ENCODE measurements around the gene ZNF254.
"Not testable (repeated sequence)": the region's sequence is repeated elsewhere in the genome, so short reads cannot be mapped to it uniquely, and the experiment has no call there.

The ZNF254 gene

DNA sequence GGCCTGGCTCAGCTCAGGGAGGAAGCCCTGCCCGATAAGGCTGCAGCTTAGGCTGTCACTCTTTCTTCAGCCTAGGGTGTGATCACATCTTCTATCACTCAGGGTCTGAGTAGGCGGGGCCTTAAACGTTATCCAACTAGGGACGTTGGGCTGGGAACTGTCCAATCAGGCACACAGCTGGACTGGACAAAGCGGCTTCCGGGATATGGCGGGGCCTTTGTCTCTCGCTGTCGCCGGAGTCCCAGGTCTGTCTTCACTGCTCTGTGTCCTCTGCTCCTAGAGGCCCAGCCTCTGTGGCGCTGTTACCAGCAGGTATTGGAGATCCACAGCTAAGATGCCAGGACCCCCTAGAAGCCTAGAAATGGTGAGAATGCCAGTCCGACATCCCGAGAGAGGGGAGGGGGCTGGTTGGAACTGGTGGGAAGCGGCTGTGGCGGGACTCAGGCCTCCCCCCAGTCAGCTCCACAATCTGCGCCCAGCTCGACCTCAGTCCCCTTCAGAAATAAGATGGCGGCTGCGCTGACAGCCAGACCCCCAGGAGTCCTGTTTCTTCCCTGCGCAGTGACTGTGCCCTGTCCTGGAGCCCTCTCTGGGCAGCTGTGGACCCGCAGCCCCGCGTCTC, at the start of gene ZNF254:
Gene ZNF254 (plus strand): TSS at position 214 of the 622 bp plus-strand sequence. CDS start 121 bp downstream, at position 335.
- DNase-seq (ENCODE audit: low spot score) = peak; percentile 95

DNA sequence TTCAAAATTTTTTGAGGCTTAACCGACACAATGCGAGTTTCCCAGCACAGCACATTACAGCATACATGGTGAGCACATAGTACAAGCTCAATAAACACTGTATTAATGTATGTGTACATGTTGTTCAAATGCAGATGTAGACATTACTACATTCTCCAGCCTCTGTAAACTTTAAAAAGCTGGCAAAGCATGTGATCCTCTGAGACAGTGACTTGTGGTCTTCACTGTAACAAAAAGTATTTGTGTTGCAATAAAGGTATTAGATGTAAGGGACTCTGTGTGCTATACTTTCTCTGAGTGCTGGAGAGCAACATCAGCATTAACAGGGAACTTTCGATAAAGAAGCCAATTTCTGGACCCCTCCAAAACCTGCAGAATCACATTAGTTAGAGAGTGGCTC, 46.4 kb upstream of the ZNF254 start:
- DNase-seq (ENCODE audit: low spot score) = no peak

DNA sequence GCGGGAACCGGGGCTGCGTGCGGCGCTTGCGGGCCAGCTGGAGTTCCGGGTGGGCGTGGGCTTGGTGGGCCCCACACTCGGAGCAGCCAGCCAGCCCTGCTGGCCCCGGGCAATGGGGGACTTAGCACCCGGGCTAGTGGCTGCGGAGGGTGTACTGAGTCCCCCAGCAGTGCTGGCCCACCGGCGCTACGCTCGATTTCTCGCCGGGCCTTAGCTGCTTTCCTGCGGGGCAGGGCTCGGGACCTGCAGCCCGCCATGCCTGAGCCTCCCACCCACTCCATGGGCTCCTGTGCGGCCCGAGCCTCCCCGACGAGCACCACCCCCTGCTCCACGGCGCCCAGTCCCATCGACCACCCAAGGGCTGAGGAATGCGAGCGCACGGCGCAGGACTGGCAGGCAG, 45.7 kb upstream of the ZNF254 start:
- DNase-seq (ENCODE audit: low spot score) = not testable (repeated sequence)

DNA sequence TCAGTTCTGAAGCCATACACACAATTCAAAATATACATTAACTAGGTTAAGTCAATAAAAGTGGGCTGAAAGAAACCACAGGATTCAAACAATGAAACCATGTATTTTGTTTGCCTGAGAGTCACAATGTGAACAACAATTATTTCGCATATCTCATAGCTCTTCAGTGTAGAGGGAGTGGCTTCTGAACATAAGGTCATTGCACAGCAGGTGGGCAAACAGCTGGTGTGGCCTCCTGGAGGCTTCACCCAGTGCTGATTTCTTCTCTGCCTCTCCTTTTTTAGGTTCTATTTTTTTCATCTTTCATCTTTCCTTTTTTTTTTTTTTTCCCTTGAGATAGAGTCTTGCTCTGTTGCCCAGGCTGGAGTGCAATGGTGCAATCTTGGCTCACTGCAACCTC, 40.4 kb upstream of the ZNF254 start:
- DNase-seq (ENCODE audit: low spot score) = no peak

DNA sequence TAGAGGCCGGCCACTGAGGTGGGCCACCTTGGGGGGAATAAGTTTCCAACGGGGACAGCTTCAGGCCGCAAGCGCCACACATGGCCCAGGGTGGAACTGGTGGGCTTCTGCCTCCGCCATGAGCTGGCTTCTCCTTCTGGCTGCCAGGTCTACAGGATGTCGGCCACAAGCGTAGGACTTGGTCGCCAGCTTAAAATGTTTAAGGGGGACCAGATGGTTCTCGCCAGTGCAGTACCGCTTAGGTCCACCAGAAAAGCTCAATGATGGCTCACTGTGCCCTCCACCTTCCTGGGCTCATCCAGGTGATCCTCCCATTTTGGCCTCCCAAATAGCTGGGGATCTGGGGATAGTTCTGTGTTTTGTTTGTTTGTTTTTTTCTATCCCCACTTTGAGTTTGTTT, 38.7 kb upstream of the ZNF254 start:
- no peak for DNase-seq (ENCODE audit: low spot score)

DNA sequence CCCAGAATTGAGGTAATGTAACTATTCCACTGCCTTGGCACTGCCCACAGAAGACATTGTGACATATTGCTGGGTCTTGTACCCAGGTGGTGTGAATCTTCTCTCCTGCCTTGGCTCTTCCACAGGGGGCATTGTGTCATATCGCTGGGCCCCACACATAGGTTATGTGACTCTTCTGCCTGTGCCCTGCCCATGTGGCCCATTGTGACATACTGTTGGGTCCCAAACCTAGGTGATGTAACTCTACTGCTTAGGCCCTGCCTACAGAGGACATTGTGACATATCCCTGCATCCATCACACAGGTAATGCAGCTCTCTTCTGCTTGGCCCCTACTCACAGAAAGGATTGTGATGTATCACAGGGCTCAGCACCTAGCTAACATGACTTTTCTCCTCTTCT, 37.5 kb upstream of the ZNF254 start:
- no peak for DNase-seq (ENCODE audit: low spot score)

DNA sequence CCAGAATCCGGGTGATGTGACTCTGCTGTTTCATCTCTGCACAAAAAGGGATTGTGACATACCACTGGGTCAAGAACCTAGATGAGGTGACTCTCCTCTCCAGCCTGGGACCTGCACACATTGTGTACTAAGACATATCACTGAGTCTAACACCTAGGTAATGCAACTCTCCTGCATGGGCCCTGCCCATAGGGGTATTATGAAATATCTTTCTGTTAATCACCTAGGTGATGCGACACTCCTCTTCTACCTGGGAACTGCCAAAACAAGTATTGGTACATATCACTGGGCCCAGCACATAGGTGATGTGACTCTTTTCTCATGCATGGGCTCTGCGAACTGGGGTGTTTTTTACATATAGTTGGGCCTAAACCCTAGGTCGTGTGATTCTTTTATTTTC, 35.5 kb upstream of the ZNF254 start:
- DNase-seq (ENCODE audit: low spot score) = no peak

DNA sequence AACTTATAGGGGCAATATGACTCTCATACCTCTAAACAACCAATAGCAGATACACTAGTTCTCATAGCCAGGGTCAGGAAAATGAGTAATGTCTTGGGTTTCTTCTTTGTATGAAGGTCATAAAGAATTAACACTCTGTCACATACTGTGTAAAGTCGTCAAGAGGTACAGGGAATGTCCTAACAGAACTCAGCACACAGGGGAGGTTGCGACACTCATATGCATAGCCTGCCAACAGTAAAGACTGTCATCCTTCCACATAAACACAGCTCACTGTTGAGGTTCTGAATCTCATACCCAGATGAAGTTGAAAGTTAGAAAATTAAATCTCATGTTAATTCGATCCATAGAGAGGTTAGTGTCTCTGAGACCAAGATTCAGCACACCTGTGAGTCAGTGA, 34.2 kb upstream of the ZNF254 start:
- no peak for DNase-seq (ENCODE audit: low spot score)

DNA sequence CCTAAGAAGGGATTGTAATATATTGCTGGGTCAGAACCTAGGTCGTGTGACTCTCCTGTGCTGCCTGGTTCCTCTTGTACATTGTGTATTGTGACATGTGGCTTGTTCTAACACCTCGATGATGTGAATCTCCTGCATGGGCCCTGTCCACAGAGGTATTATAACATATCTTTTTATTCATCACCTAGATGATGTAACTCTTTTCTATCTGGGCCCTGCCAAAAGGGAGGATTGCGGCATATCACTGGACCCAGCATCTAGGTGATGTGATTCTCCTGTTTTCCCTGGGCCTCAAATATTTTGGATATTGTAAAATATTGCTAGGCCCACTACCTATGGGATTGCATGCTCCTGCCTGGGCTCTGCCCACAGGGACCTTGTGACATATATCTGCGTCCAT, 33.4 kb upstream of the ZNF254 start:
- no peak for DNase-seq (ENCODE audit: low spot score)

DNA sequence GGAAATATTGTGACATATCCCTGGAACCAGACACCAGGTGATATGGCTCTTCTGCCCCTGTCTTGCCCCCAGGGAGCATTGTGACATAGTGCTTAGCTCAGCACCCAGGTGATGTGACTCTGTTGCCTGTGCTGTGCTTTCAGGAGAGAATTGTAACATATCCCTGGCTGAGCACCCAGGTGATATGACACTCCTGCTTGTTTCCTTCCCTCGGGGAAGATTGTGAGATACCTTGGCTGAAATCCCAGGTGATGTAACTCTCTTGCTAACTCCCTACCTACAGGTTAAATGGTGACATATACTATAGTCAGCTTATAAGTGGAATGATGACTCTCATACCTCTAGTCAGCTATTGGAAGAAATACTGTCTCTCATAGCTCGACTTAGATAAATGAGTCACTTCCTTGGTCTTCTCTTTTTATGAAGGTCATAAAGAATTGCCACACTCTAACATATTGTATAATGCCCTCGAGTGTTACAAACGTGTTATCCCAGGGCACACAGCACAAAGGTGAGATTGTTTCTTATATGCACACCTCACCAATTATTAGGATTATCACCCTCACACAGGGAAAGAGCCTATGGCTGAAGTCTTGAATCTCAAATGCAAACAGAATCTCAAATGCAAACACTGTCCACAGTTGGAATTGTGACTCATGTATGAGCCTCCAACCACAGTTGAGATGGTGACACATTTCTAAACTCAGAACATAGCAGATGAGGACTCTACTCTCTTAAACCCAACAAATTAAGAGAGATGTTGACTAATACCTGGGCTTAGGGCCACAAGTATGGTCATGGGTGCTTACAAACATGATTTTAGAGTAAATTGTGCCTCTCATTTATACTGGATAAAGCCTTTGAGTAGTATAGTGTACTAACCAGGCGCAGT, 32.7 kb upstream of the ZNF254 start:
- peak; percentile 3 for DNase-seq (ENCODE audit: low spot score)

DNA sequence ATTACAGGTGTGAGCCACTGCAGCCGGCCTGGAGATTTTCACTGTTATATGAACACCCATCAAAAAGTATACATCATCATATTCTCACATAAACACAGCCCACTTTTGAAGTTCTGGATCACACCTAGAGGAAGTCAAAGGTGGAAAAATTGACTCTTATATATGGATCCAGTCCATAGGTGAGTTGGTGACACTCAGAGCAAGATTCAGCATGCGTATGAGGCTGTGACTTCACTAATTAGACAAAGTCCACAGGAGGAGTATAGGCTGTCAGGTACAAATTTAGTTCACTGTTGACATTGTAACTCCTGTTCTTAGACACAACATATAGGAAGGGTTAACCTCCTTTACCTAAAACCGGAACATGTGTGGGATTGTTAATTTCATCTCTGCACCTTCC, 31.4 kb upstream of the ZNF254 start:
- no peak for DNase-seq (ENCODE audit: low spot score)

DNA sequence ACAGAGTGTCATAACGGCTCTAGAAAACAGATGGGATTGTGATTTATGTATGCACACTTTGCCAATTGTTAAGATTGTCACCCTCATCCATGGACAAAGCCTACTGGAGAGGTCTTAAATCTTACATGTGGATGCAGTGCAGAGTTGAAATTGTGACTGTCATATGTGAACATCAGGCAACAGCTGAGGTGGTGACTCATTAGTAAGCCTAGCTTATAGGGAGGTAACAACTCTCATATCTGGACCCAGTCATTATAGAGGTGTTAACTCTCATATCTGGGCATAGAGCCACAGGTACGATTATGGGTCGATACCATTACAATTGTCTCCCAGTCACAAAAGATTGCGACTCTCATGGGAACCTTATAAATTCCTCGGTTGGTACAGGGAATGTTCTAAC, 29.8 kb upstream of the ZNF254 start:
- no peak for DNase-seq (ENCODE audit: low spot score)

DNA sequence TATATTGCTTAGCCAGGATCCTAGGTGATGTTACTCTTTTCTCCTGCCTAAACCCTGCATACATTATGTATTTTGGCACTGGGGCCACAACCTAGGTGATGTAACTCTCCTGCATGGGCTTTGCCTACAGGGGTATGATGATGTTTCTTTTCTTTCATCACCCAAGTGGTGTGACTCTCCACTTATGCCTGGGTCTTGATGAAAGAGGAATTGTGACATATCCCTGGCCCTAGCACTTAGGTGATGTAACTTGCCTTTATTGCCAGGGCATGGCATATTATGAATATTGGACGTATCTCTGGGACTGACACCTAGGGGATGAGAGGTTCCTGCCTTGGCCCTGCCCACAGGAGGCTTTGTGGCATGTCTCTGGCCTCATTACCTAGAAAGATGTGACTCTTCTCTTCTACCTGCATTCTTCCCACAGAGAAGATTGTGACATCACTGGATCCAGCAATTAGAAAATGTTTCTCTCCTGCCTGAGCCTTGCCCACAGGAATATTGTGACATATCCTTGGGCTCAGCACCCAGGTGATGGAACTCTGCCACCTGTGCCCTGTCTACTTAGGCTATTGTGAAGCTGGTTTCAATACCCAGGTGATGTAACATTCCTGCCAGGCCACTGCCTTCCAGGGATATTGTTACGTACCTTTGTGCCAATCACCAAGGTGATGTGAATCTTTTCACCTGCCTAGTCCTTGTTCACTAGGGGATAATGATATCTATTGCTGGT, 27.3 kb upstream of the ZNF254 start:
- no peak for DNase-seq (ENCODE audit: low spot score)

DNA sequence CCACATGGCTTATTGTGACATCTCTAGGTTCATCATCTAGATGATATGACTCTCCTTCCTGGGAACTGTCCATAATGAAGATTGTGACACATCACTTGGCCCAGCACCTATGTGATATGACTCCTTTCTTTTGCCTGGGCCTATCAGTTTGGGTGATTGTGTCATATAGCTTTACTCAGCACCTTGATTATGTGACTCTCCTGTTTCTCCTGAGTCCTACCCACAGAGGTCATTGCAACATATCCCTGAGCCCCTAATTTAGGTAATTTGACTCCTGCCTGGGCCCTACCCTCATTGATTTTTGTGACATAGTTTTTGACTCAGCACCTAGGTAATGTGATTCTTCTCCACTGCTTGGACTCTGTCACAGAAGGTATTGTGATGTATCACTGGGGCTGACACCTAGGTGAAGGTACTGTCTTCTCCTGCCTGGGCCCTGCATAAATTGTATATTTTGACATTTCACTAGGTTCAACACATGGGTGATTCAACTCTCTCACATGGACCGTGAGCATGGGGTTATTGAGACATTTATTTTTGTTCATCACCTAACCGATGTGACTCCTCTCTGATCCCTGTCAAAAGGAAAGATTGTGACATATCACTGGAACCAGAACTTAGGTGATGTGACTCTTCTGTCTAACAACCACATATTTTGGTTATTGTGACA, 26.2 kb upstream of the ZNF254 start:
- no peak for DNase-seq (ENCODE audit: low spot score)

DNA sequence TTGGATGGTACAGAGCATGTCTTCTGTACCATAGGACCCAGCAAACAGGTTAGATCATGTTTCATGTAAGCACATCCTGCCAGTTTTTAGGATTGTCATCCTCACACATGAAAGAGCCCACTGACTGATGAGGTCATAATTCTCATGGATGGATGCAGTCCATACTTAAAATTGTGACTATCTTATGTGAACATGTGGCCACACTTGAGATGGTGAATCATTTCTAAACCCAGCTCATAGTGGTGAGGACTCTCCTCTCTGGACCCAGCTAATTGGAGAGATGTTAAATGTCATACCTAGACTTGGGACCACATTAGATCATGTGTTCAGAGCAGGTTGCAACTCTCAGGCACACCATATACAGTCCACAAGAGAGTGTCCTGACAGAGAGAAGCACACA, 24.8 kb upstream of the ZNF254 start:
- no peak for DNase-seq (ENCODE audit: low spot score)

DNA sequence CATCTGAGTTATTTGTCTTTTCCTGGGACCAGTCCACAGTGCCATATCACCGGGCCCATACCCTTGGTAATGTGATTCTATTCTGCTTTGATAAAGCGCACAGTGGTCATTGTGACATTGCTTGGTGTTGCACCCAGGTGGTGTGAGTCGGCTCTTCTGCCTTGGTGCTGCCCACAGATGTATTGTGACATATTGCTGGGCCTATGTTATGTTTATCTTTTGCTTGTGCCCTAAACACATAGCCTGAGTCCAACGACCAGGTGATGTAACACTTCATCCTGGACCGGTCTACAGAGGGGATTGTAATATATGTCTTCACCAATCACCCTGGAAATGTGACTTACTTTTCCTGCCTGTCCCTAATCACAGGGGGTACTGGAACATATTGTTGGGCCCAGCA, 23.7 kb upstream of the ZNF254 start:
- no peak for DNase-seq (ENCODE audit: low spot score)

DNA sequence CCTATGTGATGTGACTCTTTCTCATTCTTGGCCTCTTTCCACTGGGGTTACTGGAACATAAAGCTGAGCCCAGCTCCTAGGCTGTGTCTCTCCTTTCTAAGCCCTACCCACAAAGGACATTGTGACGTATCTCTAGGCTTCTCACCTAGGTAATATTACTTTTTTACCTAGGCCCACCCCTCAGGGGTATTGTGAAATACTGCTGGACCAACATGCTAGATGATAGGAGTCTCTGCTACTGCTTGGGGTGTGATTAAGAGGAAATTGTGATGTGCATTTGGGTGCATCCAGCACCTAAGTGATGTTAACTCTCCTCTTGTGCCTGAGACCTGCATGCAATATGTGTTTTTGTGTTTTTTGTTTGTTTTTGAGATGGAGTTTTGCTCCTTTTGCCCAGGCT, 22.8 kb upstream of the ZNF254 start:
- DNase-seq (ENCODE audit: low spot score) = no peak

DNA sequence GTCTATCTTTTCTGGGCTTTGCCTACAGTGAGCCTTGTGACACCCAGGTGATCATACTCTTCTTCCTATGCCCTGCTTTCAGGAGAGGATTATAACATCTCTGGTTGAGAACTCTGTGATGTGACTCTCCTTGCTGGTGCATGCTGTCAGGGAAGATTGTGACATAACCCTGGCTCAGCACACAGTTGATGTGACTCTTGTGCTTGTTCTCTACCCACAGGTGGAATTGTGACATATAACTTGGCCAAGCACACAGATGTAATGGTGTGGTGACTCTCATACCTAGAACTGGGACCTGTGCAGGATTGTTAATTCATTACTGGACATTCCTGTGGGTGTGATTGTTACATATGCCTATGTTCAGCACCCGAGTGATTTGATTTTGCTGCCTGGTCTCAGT, 21.7 kb upstream of the ZNF254 start:
- no peak for DNase-seq (ENCODE audit: low spot score)

DNA sequence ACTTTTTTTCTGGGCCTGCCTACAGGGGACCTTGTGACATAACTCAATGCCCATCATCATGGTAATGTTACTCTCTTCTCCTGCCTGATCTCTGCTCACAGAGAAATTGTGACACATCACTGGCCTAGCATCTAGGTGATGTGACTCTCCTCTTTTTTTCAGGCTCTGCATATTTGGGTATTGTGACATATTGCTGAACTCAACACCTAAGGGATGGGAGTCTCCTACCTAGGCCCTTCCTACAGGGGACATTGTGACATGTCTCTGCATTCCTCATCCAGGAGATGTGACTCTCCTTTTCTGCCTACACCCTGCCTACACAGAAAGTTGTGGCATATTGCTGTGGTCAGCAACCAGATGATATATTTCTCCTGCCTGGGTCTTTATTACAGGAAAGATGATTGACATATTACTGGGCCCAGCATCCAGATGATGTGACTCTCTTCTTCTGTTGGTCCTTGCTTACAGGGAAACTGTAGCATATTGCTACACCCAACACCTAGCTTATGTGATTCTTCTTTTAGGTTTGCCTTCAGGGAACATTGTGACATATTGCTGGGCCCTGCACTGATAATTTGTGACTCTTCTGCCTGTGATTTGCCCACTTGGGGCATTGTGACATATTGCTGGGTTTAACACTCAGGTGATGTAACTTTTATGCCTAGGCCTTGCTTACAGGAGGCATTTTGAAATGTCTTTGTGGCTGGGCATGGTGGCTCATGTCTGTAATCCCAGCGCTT, 21.0 kb upstream of the ZNF254 start:
- DNase-seq (ENCODE audit: low spot score) = no peak

DNA sequence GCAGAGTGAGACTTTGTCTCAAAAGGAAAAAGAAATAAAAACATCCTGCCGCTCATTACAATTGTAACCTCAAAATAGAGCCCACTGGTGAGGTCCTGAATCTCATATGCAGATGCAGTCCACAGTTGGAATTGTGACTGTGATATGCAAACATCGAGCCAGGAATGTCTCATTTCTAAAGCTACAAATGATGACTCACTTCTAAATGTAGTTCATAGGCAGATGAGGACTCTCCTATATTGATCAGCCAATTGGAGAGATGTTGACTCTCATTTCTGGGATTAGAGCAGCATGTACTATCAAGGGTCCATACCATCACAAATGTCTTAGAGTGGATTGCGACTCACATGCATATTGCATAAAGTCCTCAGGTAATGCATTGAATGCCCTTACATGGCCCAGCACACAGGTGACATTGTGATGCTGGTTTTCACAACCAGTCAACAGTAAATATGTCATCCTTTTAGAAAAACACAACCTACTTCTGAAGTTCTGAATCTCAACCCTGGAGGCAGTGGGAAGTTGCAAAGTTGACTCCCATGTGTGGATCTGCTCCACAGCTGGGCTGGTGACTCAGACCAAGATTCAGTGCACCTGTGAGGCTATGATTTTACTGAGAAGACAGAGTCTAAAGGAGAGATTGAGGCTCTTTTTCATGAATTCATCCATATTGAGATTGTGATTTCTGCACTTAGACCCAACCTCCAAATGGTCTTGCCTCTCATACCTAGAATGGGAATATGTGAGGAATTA, 16.9 kb upstream of the ZNF254 start:
- no peak for DNase-seq (ENCODE audit: low spot score)

DNA sequence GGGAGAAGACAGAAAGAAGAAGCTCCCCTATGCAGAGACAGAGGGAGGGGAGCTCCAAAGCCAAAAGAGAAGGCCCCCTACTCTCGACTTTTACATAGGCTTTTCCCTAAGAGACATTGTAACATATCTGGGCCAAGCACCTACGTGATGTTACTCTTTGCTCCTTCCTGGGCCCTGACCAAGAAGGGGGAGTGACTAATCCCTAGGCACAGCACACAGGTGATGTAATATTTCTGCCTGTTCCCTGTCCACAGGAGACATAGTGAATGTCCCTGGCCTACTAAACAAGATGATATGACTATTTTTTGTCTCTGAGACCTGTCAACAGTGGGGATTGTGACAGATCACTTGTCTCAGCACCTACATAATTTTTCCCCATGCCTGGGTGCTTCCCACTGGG, 15.9 kb upstream of the ZNF254 start:
- no peak for DNase-seq (ENCODE audit: low spot score)
